KBM-7 (cell line): Measurements from ENCODE around the gene CCL21.
"Not testable (repeated sequence)": the region's sequence is repeated elsewhere in the genome, so short reads cannot be mapped to it uniquely, and the experiment has no call there.

ENCODE experiments used
- DNase-seq: peaks from one replicate; pipeline ENCODE4 v3.0.0-alpha.2; 2015
- in situ Hi-C: fragments of 300-500 bp; cut with MboI; formaldehyde crosslinking; loops from 2 replicates; pipeline ENCODE4 v1.14.3; 2020; ENCODE audit warnings: low sequenced_read_pairs, low pct_unique_long_range_greater_than_20kb, mixed read lengths

CCL21 gene, protein sequence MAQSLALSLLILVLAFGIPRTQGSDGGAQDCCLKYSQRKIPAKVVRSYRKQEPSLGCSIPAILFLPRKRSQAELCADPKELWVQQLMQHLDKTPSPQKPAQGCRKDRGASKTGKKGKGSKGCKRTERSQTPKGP

DNA sequence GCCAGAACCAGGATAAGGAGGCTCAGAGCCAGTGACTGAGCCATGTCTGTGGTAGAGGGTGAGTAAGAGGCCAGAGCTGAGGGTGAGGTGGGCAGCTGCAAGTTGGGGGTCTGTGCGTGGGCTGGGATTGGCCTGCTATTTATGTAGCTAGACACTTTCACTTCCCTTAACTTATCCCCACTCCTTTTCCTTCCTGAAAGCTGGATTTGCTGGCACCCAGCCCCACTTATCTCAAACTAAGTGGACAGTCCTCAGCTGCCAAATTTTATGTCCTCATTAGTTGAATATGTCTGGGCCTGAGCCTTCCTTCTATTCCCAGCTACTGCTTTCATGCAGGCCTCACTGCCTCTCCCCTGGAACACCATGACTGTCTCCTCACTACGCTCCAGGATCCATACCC is at the start of gene CCL21:
TSS of gene CCL21 (minus strand) at position 114 of the 400 bp plus-strand sequence. CDS start at position 44, 70 bp downstream.
- in situ Hi-C loops = no loop called here
- no peak for DNase-seq

DNA sequence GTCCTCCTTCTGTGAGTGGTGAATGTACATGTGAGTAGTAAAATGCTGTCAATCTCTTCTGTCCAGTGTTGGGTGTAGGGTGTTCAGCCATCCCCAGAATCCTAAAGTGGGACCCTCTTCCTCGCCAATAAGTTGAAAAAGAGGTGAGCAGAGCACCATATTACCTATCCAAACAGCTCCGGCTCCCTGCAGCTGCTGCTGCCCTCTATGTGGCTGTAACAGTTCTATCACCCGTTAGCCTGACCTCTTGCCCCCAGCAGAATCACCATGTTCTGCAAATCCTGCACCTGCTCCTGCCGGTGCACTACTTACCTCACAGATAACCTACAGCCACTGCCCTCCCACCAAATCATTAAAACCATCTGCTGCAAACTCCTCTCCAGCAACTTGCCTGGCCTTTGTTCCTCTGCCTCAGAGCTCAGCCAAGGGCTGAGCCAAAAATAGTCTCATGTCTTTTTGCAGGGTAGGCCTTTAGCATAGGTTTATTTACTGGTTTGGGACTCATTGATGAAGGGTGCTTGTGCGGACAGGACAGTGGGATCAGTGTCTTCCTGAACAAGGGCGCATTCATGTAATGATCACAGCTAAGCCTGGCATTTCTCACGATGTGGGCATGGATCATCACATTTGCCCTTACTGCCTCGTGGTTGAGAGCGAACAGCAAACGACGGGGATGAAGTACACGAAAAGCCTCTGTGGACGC is 49.6 kb upstream of the CCL21 start:
- DNase-seq = no peak
- in situ Hi-C loops = no loop called here

DNA sequence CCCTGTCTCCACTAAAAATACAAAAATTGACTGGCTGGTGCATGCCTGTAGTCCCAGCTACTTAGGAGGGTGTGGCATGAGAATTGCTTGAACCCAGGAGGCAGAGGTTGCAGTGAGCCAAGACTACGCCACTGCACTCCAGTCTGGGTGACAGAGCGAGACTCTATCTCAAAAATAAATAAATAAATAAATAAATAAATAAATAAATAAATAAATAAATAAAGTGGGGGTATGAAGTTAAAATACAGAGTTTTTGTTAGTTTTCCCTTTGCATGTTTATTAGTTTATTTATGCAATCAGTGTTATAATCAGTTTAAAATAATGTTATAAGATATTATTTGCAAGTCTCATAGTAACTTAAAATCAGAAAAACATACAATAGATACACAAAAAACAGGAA is 40.4 kb upstream of the CCL21 start:
- DNase-seq, in situ Hi-C loops: not testable (repeated sequence)

DNA sequence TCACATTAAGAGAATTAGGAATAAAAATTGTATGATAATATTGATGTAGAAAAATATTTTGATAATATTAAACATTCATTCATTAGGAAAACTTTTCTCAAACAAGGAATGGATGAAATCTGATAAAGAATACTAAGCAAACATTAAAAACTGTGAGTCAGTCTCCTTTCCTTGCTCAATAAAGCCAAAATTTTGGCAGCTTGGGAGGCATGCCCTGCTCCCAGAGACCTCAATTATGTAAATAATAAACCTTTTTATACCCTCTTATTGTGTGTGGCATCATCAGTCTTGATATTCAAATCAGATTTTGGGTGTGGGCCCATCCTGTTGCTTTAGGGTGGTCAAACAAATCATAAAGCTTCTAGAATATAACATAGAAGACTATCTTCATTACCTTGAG is 36.6 kb upstream of the CCL21 start:
- in situ Hi-C loops = no loop called here

DNA sequence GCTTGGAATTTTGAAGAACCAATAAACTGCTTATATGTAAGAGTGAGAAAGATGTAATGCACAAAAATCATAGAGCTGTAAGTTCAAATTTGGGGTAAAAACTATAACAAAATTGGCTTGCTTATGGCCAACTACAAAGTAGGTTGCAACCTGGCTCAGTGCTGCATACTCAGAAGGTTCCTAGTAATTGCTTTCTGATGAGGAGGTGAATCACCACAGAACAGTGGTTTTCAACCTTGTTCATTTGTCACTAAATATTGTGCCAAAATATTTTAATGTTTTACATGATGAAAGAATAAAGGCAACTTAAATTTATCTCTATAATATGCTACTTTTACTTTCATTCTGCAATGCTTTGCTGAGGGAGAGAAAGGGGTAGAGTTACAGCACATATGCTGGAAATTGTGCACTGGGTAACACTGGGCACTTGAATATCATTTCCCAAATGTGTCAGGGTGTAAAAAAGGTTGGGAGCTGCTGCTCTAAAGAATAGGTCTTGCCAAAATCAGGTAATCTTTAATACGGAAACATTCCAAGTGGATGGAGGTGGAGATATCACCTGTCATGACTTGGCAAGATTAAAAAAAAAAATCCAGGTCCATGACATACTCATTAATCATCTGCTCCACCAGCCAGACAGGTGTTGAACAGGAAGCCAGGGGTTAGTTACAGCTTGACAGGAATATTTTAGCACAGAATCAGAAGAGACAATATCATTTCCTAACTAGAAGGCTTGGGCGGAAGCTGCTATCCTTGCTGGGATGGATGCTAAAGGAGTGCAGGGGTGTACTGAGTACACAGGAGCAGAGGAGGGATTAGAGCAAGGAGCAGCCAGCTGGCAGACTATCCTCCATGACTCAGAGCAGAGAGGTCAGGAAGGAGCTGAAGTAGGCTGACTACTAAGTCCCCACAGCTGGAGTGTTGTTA is 34.6 kb upstream of the CCL21 start:
- DNase-seq = no peak
- in situ Hi-C loops = no loop called here

More for the DNA sequence above, 36.6 kb upstream of the CCL21 start:
- no peak for DNase-seq

DNA sequence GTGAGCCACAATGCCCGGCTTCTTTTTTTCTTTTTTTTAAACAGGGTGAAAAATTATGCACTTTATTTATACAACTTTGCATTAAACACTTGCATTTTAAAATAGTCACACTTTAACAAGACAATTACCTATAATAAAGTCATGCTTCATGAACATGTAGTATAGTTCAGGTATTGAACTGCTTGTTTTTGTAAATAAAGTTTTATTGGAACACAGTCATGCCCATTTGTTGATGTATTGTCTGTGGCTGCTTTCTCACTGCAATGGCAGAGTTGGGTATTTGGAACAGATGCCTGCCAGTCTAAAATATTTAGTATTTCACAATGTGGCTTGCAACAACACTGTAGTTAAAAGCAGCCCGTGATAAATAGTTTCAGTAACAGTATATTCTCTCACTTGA is 32.8 kb upstream of the CCL21 start:
- in situ Hi-C loops = no loop called here
- DNase-seq = no peak

DNA sequence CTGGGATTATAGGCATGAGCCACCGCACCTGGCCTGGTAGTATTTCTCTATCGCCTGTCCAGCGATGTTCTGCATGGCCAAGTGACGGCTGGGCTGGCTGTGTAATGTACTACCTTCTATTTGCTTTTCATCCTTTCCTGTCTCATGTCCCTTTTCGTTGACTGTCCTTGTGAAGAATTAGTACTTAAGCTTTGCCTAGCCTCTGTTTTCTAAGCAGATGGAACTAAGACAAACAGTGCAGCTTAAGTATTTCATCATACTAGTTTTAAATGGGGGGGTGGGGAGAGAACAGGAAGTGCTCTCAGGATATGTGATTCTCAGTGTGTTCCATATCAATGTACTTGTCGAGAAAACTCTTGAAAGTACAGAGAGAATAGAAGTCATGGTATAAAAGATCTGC is 31.7 kb upstream of the CCL21 start:
- DNase-seq = peak; percentile 41
- in situ Hi-C loops = no loop called here

DNA sequence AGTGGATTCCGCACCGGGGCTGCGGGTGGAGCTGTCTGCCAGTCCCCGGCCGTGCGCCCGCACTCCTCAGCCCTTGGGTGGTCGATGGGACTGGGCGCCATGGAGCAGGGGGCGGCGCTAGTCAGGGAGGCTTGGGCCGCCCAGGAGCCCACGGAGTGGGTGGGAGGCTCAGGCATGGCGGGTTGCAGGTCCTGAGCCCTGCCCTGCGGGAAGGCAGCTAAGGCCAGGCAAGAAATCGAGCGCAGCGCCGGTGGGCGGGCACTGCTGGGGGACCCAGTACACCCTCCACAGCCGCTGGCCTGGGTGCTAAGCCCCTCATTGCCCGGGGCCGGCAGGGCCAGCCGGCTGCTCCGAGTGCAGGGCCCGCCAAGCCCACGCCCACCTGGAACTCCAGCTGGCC is 30.2 kb upstream of the CCL21 start:
- DNase-seq, in situ Hi-C loops: not testable (repeated sequence)

DNA sequence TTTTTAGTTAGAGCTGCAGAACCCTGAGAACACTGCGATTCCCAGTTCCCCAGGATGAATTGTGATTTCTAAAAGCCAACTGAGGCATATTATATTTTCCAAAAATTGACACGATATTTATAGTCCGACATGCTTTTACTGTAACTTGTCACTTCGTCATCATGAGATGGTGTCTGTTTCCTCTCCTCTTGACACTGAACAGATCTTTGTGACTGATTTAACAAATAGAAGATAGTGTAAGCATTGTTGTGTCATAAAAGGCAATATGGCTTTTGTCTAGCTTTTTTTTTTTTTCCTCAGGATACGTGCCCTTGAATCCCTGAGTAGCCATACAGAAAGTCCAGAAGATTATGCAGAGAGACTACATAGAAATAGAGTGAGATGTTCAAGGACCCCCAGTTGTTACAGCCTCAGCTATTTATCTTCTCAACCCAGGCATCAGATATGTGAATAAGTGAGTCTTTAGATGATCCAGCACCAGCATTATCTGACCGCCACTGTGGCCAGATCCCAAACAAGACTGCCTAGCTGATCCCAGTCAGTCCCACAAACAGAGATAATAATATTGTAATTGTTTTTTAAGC is 27.8 kb upstream of the CCL21 start:
- no peak for DNase-seq
- in situ Hi-C loops = no loop called here

DNA sequence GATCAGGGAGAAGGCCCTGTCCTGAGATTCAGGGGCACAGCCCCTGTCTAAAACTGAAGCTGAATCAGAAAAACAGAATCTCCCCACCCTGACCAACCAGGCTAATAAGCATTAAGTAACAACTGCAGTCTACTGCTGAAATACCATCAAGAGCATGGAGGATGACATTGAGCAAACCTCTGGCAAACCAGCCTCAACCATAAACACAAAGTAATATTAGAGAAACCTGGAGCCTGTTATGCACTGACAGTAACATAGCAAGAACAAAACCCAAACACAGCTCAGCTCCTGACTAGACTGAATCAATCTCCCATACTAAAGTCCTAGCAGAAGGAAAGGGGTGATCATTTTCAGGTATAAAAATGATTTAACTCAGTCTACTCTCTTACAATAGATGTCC is 24.8 kb upstream of the CCL21 start:
- in situ Hi-C loops = no loop called here
- no peak for DNase-seq

DNA sequence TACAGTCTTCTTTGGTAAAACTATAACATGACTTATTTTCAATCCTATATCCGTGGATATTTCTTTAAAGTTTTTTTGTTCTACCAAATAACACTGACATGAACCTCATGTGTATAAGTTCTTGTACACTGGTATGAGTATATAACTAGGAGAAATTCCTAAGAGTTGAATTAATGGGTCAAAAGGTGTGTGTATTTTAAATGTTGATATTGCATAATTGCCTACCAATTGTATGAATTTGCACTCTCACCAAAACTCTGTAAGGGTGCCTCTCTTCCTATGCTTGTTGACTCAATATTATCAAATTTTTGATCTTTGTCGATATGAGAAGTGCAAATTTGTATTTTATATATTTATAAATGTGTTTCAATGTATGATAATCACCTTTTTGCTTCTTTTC is 22.9 kb upstream of the CCL21 start:
- in situ Hi-C loops = no loop called here

DNA sequence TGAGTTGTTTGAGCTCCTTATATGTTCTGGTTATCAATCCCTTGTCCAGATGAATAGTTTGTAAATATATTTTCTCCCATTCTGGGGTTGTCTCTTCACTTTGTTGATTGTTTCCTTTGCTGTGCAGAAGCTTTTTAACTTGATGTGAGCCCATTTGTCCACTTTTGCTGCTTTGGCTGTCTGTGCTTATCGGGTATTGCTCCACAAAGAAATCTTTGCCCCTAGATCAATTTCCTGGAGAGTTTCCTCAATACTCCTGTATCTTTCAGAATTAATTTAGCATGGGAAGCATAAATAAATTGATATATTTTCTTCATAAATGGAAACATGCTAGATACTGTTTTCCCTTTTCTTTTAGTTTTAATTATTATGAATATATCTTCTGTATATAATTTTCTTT is 22.5 kb upstream of the CCL21 start:
- in situ Hi-C loops = no loop called here
- DNase-seq = no peak

More for the DNA sequence above, 22.9 kb upstream of the CCL21 start:
- DNase-seq = no peak

DNA sequence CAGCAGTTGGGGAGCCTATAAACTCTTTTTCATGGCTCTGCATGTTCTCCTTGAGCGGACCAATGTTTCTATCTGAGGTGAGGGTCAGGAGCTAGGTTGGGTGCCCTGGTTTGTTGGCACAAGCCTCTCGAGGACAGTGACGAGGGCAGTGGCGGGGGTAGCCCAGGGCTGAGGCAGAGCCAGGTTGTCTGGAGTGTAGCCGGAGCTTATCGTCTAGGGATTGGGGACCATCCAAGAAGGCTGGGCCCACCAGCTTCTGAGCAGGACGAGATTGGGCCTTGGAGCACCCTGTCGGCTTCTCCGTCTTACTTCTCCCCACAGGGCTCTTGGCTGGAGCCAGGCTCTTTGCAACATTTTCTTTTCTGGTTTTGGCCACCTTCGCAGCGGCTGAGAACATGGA is 13.2 kb upstream of the CCL21 start:
- DNase-seq = no peak
- in situ Hi-C loops = no loop called here

DNA sequence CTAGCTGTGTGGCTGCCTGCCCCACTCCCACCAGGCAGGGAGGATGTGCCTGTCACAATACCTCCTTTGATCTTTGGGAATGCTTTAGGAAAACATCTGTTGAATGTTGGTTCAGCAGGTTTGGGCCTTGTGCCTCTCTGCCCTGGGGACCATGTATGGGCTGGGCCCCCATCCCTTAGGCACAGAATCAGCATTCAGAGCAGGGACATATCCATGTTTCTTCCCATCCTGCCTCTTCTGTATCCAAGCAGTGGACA is 9.8 kb upstream of the CCL21 start:
- DNase-seq, in situ Hi-C loops: not testable (repeated sequence)

DNA sequence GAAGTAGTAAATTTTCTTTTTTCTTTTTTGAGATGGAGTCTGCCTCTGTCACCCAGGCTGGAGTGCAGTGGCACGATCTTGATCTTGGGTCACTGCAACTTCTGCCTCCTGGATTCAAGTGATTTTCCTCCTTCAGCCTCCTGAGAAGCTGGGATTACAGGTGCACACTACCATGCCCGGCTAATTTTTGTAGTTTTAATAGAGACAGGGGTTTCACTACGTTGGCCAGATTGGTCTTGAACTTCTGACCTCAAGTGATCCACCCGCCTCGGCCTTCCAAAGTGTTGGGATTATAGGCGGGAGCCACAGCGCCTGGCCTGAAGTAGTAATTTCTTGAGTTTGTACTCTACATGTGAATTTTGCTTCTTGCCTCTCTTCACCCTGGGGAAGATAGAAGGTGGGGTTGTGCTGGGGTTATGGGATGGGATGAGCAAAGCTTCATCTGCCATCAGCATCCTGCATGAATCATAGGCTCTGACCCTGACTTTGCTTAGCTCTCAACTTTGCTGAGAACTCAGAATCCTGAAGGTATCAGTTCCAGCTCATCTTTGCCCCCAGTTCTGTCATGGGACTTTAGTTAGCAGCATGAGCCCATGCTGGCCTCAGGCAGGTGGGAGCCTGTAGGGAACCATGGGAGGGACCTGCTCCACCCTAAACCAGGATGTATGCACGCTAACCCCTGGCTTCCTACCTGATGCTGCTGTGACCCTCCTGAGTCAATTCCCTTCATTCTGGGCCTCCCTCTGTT is 9.3 kb upstream of the CCL21 start:
- in situ Hi-C loops = no loop called here
- DNase-seq = no peak

DNA sequence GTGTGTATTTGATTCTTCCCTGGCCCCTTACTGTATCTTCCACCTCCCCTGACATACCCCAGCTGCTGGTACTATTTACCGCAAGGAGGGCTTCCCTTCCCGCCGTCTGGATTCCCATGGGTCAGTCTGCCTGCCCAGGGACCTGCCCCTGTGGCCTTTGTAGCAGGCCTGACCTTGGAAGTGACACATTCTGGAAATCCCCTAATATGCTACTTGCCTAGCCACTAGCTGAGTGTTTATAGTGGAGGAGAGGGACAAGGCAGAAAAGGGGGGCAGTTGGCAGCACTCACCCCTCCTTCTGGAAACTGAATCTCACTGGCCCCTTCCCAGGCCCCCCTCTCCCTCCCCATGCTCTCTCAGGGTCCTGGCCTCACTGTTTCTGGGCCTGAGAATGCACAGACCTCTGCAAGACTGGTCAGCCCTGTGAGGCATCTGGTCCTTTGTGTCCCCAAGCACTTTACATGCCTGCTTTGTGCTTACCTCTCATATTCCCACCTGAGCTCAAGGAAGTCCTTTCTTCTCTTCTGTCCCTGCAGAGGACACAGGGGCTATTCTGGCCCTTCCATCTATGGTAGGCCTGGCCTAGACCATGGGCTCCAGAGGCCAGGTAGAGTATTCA is 8.2 kb upstream of the CCL21 start:
- in situ Hi-C loops = no loop called here
- no peak for DNase-seq

DNA sequence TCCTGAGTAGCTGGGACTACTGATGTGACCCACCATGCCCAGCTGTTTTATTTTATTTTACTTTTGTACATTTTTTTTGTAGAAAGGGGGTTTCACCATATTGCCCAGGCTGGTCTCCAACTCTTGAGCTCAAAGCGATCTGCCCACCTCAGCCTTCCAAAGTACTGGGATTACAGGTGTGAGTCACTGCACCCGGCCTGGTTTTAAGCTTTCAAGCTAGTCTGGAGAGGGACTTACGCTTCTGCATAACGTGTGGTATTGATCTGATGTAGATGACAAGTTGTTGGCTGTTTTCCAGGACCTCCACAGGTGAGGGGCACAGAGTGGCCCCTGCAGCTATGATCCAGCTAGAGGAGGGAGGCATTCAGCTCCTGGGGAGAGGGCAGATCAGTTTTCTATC is 6.8 kb upstream of the CCL21 start:
- DNase-seq = no peak
- in situ Hi-C loops = no loop called here

DNA sequence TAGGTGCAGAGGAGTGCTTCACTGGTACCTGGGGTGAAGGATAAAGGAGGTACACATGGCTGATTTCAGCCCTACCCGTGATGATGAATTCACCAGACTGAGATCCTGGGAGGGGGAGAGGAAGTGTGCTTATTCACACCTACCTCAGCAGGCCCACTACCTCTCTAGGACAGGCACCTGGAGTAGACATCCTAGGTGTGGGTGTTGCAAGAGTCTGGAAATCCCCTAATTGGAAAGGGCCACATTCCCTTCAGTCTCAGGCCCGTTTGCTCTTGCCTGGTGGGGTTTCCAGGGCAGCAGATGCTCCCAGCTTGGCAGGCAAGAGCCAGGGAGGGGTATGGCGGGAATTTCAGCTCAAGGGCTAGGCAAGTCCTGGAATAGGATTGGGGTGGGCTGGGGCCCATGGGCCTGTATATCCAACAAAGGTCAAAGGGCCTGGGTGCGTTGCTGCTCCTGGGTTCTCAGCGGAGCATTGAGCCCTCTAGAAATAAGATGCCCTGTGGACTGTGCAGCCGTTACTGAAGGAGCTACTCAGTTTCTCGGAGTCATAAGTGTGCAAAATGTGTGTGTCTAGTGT is 5.8 kb upstream of the CCL21 start:
- no peak for DNase-seq
- in situ Hi-C loops = no loop called here

DNA sequence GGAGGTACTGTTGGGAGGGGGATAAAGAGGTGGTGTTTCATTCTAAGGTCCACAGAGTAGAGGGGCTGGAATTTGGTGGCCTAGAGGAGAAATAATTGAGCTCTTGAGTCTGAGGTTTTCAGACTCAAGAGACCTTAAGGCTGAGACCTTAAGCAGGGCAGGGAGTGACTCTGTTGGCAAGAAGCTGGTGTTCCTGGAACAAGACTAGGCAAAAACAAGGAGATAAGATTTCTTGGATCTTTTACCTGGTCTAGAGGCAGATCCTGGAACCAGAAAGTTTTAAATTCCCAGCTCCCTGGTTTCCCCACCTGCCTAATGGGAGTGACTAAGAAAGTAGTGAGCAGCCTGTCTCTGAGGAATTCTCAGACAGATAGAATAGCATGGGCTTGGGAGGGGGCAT is 4.1 kb upstream of the CCL21 start:
- no peak for DNase-seq
- in situ Hi-C loops = no loop called here
